ENCODE data around the gene EEA1.
"Not testable (repeated sequence)": the region's sequence is repeated elsewhere in the genome, so short reads cannot be mapped to it uniquely, and the experiment has no call there.

EEA1 gene

GRCh38 chr12:92784356-92784755, 144.7 kb downstream of the EEA1 start:
- H3K4me1 Mint-ChIP-seq (ENCODE audit: low read depth) = peaks cover 2% of the 10 kb centered on the region
- peaks cover 50% of the 10 kb centered on the region for H3K36me3 Mint-ChIP-seq (ENCODE audit: low read depth)
- H3K9me3 Mint-ChIP-seq = no peaks in the 10 kb centered on the region
- no peak overlapping the region for H3K4me3 Mint-ChIP-seq
- H3K27me3 Mint-ChIP-seq = no peaks in the 10 kb centered on the region
- DNase-seq = no peak
- no peak overlapping the region for H3K27ac Mint-ChIP-seq

GRCh38 chr12:92779902-92780301, 149.2 kb downstream of the EEA1 start:
- H3K27ac Mint-ChIP-seq = no peak overlapping the region
- H3K4me3 Mint-ChIP-seq = no peak overlapping the region
- no peaks in the 10 kb centered on the region for H3K27me3 Mint-ChIP-seq
- peaks cover 2% of the 10 kb centered on the region for H3K4me1 Mint-ChIP-seq (ENCODE audit: low read depth)
- no peaks in the 10 kb centered on the region for H3K9me3 Mint-ChIP-seq
- DNase-seq = no peak
- H3K36me3 Mint-ChIP-seq (ENCODE audit: low read depth) = peaks cover 70% of the 10 kb centered on the region

GRCh38 chr12:92778525-92778924, 150.6 kb downstream of the EEA1 start:
- Mint-ChIP-seq H3K9me3 (no peaks in the 10 kb centered on the region), H3K27ac (no peak overlapping the region), H3K4me3 (no peak overlapping the region), H3K4me1 (ENCODE audit: low read depth) (peaks cover 3% of the 10 kb centered on the region), H3K27me3 (no peaks in the 10 kb centered on the region), H3K36me3 (ENCODE audit: low read depth) (peaks cover 61% of the 10 kb centered on the region)
- DNase-seq = no peak

GRCh38 chr12:92775416-92775815, 153.7 kb downstream of the EEA1 start:
- Mint-ChIP-seq H3K4me3 (no peak overlapping the region), H3K27me3 (no peaks in the 10 kb centered on the region), H3K27ac (no peak overlapping the region), H3K4me1 (ENCODE audit: low read depth) (peaks cover 12% of the 10 kb centered on the region), H3K9me3 (no peaks in the 10 kb centered on the region), H3K36me3 (ENCODE audit: low read depth) (peaks cover 40% of the 10 kb centered on the region)
- no peak for DNase-seq

GRCh38 chr12:92771001-92771400, 158.1 kb downstream of the EEA1 start:
- DNase-seq = no peak
- Mint-ChIP-seq H3K27me3 (no peaks in the 10 kb centered on the region), H3K27ac (no peak overlapping the region), H3K4me3 (no peak overlapping the region), H3K36me3 (ENCODE audit: low read depth) (peaks cover 8% of the 10 kb centered on the region), H3K4me1 (ENCODE audit: low read depth) (peaks cover 27% of the 10 kb centered on the region), H3K9me3 (no peaks in the 10 kb centered on the region)

- DNase-seq = no peak
- peak overlapping the region; percentile 11 for H3K27ac Mint-ChIP-seq
Observed at GRCh38 chr12:92769124-92769901, 159.8 kb downstream of the EEA1 start.

GRCh38 chr12:92765871-92766270, 163.2 kb downstream of the EEA1 start:
- no peak for DNase-seq
- Mint-ChIP-seq H3K9me3 (no peaks in the 10 kb centered on the region), H3K27ac (no peak overlapping the region), H3K27me3 (peaks cover 10% of the 10 kb centered on the region), H3K4me3 (no peak overlapping the region), H3K36me3 (ENCODE audit: low read depth) (peaks cover 2% of the 10 kb centered on the region), H3K4me1 (ENCODE audit: low read depth) (peaks cover 19% of the 10 kb centered on the region)

More at GRCh38 chr12:92769124-92769901, 159.8 kb downstream of the EEA1 start:
- H3K4me3 Mint-ChIP-seq = no peak overlapping the region
- H3K27me3 Mint-ChIP-seq = no peaks in the 10 kb centered on the region
- peaks cover 5% of the 10 kb centered on the region for H3K36me3 Mint-ChIP-seq (ENCODE audit: low read depth)
- peaks cover 24% of the 10 kb centered on the region for H3K4me1 Mint-ChIP-seq (ENCODE audit: low read depth)
- H3K9me3 Mint-ChIP-seq = no peaks in the 10 kb centered on the region

GRCh38 chr12:92764831-92765230, 164.3 kb downstream of the EEA1 start:
- no peak for DNase-seq
- no peaks in the 10 kb centered on the region for H3K36me3 Mint-ChIP-seq (ENCODE audit: low read depth)
- no peak overlapping the region for H3K4me3 Mint-ChIP-seq
- no peaks in the 10 kb centered on the region for H3K9me3 Mint-ChIP-seq
- H3K27ac Mint-ChIP-seq = no peak overlapping the region
- H3K27me3 Mint-ChIP-seq = peaks cover 10% of the 10 kb centered on the region
- peaks cover 11% of the 10 kb centered on the region for H3K4me1 Mint-ChIP-seq (ENCODE audit: low read depth)

- peaks cover 18% of the 10 kb centered on the region for H3K27me3 Mint-ChIP-seq
- H3K36me3 Mint-ChIP-seq (ENCODE audit: low read depth) = no peaks in the 10 kb centered on the region
- no peak for DNase-seq
- H3K27ac Mint-ChIP-seq = no peak overlapping the region
- H3K4me1 Mint-ChIP-seq (ENCODE audit: low read depth) = no peaks in the 10 kb centered on the region
- no peak overlapping the region for H3K4me3 Mint-ChIP-seq
- no peaks in the 10 kb centered on the region for H3K9me3 Mint-ChIP-seq
Observed at GRCh38 chr12:92762773-92763172, 166.3 kb downstream of the EEA1 start.

GRCh38 chr12:92759634-92760268, 169.3 kb downstream of the EEA1 start:
- H3K9me3 Mint-ChIP-seq = no peaks in the 10 kb centered on the region
- no peak overlapping the region for H3K4me3 Mint-ChIP-seq
- H3K27me3 Mint-ChIP-seq = peaks cover 18% of the 10 kb centered on the region
- H3K4me1 Mint-ChIP-seq (ENCODE audit: low read depth) = peaks cover 2% of the 10 kb centered on the region
- no peaks in the 10 kb centered on the region for H3K36me3 Mint-ChIP-seq (ENCODE audit: low read depth)
- H3K27ac Mint-ChIP-seq = no peak overlapping the region
- DNase-seq = no peak

- no peak for DNase-seq
- Mint-ChIP-seq H3K27me3 (peaks cover 13% of the 10 kb centered on the region), H3K36me3 (ENCODE audit: low read depth) (no peaks in the 10 kb centered on the region), H3K9me3 (no peaks in the 10 kb centered on the region), H3K4me3 (no peak overlapping the region), H3K27ac (no peak overlapping the region), H3K4me1 (ENCODE audit: low read depth) (peaks cover 2% of the 10 kb centered on the region)
Observed at GRCh38 chr12:92757597-92758121, 171.4 kb downstream of the EEA1 start.

GRCh38 chr12:92756898-92757596, 172.0 kb downstream of the EEA1 start:
- Mint-ChIP-seq H3K27ac (no peak overlapping the region), H3K36me3 (ENCODE audit: low read depth) (no peaks in the 10 kb centered on the region), H3K4me3 (no peak overlapping the region), H3K9me3 (no peaks in the 10 kb centered on the region), H3K27me3 (peaks cover 8% of the 10 kb centered on the region), H3K4me1 (ENCODE audit: low read depth) (peaks cover 2% of the 10 kb centered on the region)
- DNase-seq = no peak

GRCh38 chr12:92753976-92754885, 174.9 kb downstream of the EEA1 start:
- no peak for DNase-seq
- H3K27ac Mint-ChIP-seq = no peak overlapping the region
- peaks cover 2% of the 10 kb centered on the region for H3K4me1 Mint-ChIP-seq (ENCODE audit: low read depth)
- no peaks in the 10 kb centered on the region for H3K9me3 Mint-ChIP-seq
- H3K36me3 Mint-ChIP-seq (ENCODE audit: low read depth) = no peaks in the 10 kb centered on the region
- H3K4me3 Mint-ChIP-seq = no peak overlapping the region
- peaks cover 8% of the 10 kb centered on the region for H3K27me3 Mint-ChIP-seq

- not testable (repeated sequence) for H3K4me1 Mint-ChIP-seq (ENCODE audit: low read depth); H3K4me3 Mint-ChIP-seq
Observed at GRCh38 chr12:92749691-92750090, 179.4 kb downstream of the EEA1 start.

More at GRCh38 chr12:92749691-92750090, 179.4 kb downstream of the EEA1 start:
- H3K27me3 Mint-ChIP-seq; H3K36me3 Mint-ChIP-seq (ENCODE audit: low read depth); DNase-seq; H3K27ac Mint-ChIP-seq; H3K9me3 Mint-ChIP-seq: not testable (repeated sequence)
